A673 (cell line): ENCODE measurements around the gene NFIB. TPM values are rescaled to one million over a fixed set of nuclear protein-coding genes. Genes with fewer than 3 reads are reported as not detected.

Source experiments
- BruUV-seq: library from RNA; stranded (reverse); fragments of 400-500 nt; replicated peaks from 2 replicates; lab custom pipeline; 2021; lab: Mats Ljungman, UMichigan
- CTCF ChIA-PET: fragments of 300-600 bp; sonication (Branson Sonifier 250); formaldehyde crosslinking; loops from one replicate; lab custom pipeline; 2022; ENCODE audit warnings: antibody characterized with exemption; lab: Charles Lee
- POLR2A ChIA-PET: fragments of 300-600 bp; sonication (Branson Sonifier 250); formaldehyde crosslinking; loops from one replicate; lab custom pipeline; 2022; ENCODE audit warnings: antibody characterized with exemption; ENCODE audit not compliant: low non-redundant PET; lab: Charles Lee
- DNase-seq: peaks from one replicate; pipeline ENCODE4 v3.0.0-alpha.2; 2015; ENCODE audit warnings: low spot score
- H3K27ac ChIP-seq: fragments of 200-600 bp; sonication (generic); 2 replicates; pipeline ENCODE4 v1.5.1; 2016; ENCODE audit warnings: mixed run types, low read depth, mild to moderate bottlenecking, mixed read lengths, antibody characterized with exemption, low read length; ENCODE audit not compliant: poor library complexity, severe bottlenecking
- H3K27me3 ChIP-seq: fragments of 200-600 bp; sonication (generic); replicated peaks from 2 replicates; pipeline ENCODE4 v1.6.1; 2017; ENCODE audit warnings: mixed run types, low read depth, mild to moderate bottlenecking, mixed read lengths, antibody characterized with exemption, low read length; ENCODE audit not compliant: insufficient read depth, poor library complexity
- H3K36me3 ChIP-seq: fragments of 200-600 bp; sonication (generic); 2 replicates; pipeline ENCODE4 v1.6.1; 2016; ENCODE audit warnings: mixed run types, mild to moderate bottlenecking, mixed read lengths, antibody characterized with exemption, low read length; ENCODE audit not compliant: insufficient read depth, poor library complexity, severe bottlenecking
- H3K4me1 ChIP-seq: fragments of 200-600 bp; sonication (generic); 2 replicates; pipeline ENCODE4 v1.6.1; 2017; ENCODE audit warnings: mixed run types, mild to moderate bottlenecking, mixed read lengths, antibody characterized with exemption, low read length; ENCODE audit not compliant: insufficient read depth, poor library complexity, severe bottlenecking
- H3K4me3 ChIP-seq: fragments of 200-600 bp; sonication (generic); 2 replicates; pipeline ENCODE4 v1.5.1; 2016; ENCODE audit warnings: low read depth, mixed run types, mild to moderate bottlenecking, mixed read lengths, low read length; ENCODE audit not compliant: poor library complexity, severe bottlenecking
- H3K9me3 ChIP-seq: fragments of 200-600 bp; sonication (generic); 2 replicates; pipeline ENCODE4 v1.6.1; 2016; ENCODE audit warnings: mixed run types, low read depth, mild to moderate bottlenecking, mixed read lengths, antibody characterized with exemption, low read length; ENCODE audit not compliant: poor library complexity, severe bottlenecking
- CTCF ChIP-seq: fragments of 300-800, 200-600 bp; sonication (generic); conservative IDR thresholded peaks from 2 replicates; pipeline ENCODE4 v1.5.1; 2017; ENCODE audit warnings: low read depth, mild to moderate bottlenecking, antibody characterized with exemption, low read length, moderate library complexity, mixed read lengths
- EZH2 ChIP-seq: fragments of 200-600 bp; sonication (generic); IDR thresholded peaks from 2 replicates; pipeline ENCODE4 v1.6.1; 2017; ENCODE audit warnings: borderline replicate concordance, low read depth, mild to moderate bottlenecking, mixed read lengths, antibody characterized with exemption, low read length; ENCODE audit not compliant: poor library complexity, severe bottlenecking
- intact Hi-C: fragments of 100-400 bp; cut with micrococcal nuclease; formaldehyde crosslinking; loops from one replicate; pipeline ENCODE4 v1.10.0; 2022; ENCODE audit not compliant: unreplicated experiment
- total RNA-seq: library from RNA; stranded (reverse); gene quantifications from 2 replicates; pipeline ENCODE4 v1.2.3, GENCODE V29; 2021

NFIB gene
- total RNA-seq, 1 experiment from 2014 or later: 41.2 TPM

GRCh38 chr9:14072850-14073249, 241.1 kb downstream of the NFIB start:
- intact Hi-C loops: no loop called here
- POLR2A ChIA-PET: no interaction called here

GRCh38 chr9:14071484-14071883, 242.5 kb downstream of the NFIB start:
- intact Hi-C loops: no loop called here
- DNase-seq: no peak
- Histone ChIP-seq H3K9me3 (no peaks in the 10 kb centered on the region), H3K4me1 (no peaks in the 10 kb centered on the region), H3K36me3 (no peaks in the 10 kb centered on the region), H3K27ac (no peak overlapping the region), H3K27me3 (no peaks in the 10 kb centered on the region), H3K4me3 (no peak overlapping the region)
- CTCF ChIA-PET: no interaction called here
- POLR2A ChIA-PET: no interaction called here
- BruUV-seq: no TSS peak
- TF ChIP-seq CTCF (no peak), EZH2 (no peak)

More at GRCh38 chr9:14072850-14073249, 241.1 kb downstream of the NFIB start:
- H3K36me3 ChIP-seq: no peaks in the 10 kb centered on the region
- DNase-seq: no peak
- BruUV-seq: no TSS peak
- no peak overlapping the region for H3K27ac ChIP-seq
- H3K4me3 ChIP-seq: no peak overlapping the region
- CTCF ChIA-PET: no interaction called here
- H3K9me3 ChIP-seq: no peaks in the 10 kb centered on the region
- H3K4me1 ChIP-seq: no peaks in the 10 kb centered on the region
- TF ChIP-seq CTCF: no peak
- no peak for TF ChIP-seq EZH2
- no peaks in the 10 kb centered on the region for H3K27me3 ChIP-seq

GRCh38 chr9:14068690-14069089, 245.3 kb downstream of the NFIB start:
- TF ChIP-seq EZH2 (no peak), CTCF (no peak)
- H3K27me3 ChIP-seq: no peaks in the 10 kb centered on the region
- no peaks in the 10 kb centered on the region for H3K36me3 ChIP-seq
- BruUV-seq: no TSS peak
- no peaks in the 10 kb centered on the region for H3K4me1 ChIP-seq
- no peak for DNase-seq
- H3K9me3 ChIP-seq: no peaks in the 10 kb centered on the region
- intact Hi-C loops: no loop called here
- CTCF ChIA-PET: no interaction called here
- H3K27ac ChIP-seq: no peak overlapping the region
- H3K4me3 ChIP-seq: no peak overlapping the region
- POLR2A ChIA-PET: no interaction called here
